Heart left ventricle (tissue), 16 donors: ENCODE data around the gene EPN2. TPM values are rescaled to one million over a fixed set of nuclear protein-coding genes. Genes with fewer than 3 reads are reported as not detected.

ENCODE experiments used
- ATAC-seq, 4 donors: fragments of 200-7000 bp; cut with Tn5 transposase; one replicate each; pipeline ENCODE4 v1.9.1; 2020 to 2022; ENCODE audit warnings: moderate library complexity in 4 of 4, mild to moderate bottlenecking in 3 of 4, moderate number of reproducible peaks in 1 of 4
- DNase-seq, 5 donors: peaks; one replicate each; pipeline ENCODE4 v3.0.0-alpha.2; 2020
- H3K27ac ChIP-seq, 12 donors: fragments of 200-600 bp; sonication (generic) in 4 of 12; one replicate each; pipeline versions ENCODE4 v1.5.0 to v1.8.0; 2016 to 2022; ENCODE audit warnings: mild to moderate bottlenecking in 2 of 12
- H3K27me3 ChIP-seq, 9 donors: fragments of 200-600 bp; sonication (generic) in 2 of 9; one replicate each; pipeline versions ENCODE4 v1.5.1 to v1.8.0; 2016 to 2022; ENCODE audit warnings: mild to moderate bottlenecking in 3 of 9
- H3K36me3 ChIP-seq, 9 donors: fragments of 200-600 bp; sonication (generic) in 2 of 9; one replicate each; pipeline versions ENCODE4 v1.5.0 to v1.8.0; 2018 to 2022; ENCODE audit warnings: mild to moderate bottlenecking in 2 of 9
- H3K4me1 ChIP-seq, 12 donors: fragments of 200-600 bp; sonication (generic) in 4 of 12; one replicate each; pipeline versions ENCODE4 v1.5.0 to v1.8.0; 2016 to 2022; ENCODE audit warnings: mild to moderate bottlenecking in 3 of 12
- H3K4me3 ChIP-seq, 12 donors: fragments of 200-600 bp; sonication (generic) in 4 of 12; one replicate each; pipeline versions ENCODE4 v1.5.0 to v1.8.0; 2017 to 2022; ENCODE audit warnings: mild to moderate bottlenecking in 9 of 12, moderate library complexity in 4 of 12
- H3K9me3 ChIP-seq, 12 donors: fragments of 200-600 bp; sonication (generic) in 4 of 12; one replicate each; pipeline versions ENCODE4 v1.5.0 to v1.8.0; 2016 to 2022; ENCODE audit warnings: mild to moderate bottlenecking in 1 of 12
- CTCF ChIP-seq, 12 donors: fragments of 200-600 bp; sonication (generic) in 4 of 12; IDR thresholded peaks; one replicate each; pipeline versions ENCODE4 v1.5.0 to v1.8.0; 2018 to 2022; ENCODE audit warnings: antibody characterized with exemption in 12 of 12, mild to moderate bottlenecking in 5 of 12
- POLR2A ChIP-seq, 2 donors: fragments of 450-650 bp; IDR thresholded peaks; one replicate each; pipeline ENCODE4 v1.6.1; 2017; ENCODE audit warnings: antibody characterized with exemption in 2 of 2, mild to moderate bottlenecking in 2 of 2, moderate library complexity in 2 of 2
- WGBS, 4 donors: extraction: QIAGEN DNeasy Blood & Tissue Kit in 2 of 4; methylation state at CpG; one replicate each; pipeline versions ENCODE4 v1.1.5 to v1.1.7; 2013 to 2018; 5-methylcytosine and 5-hydroxymethylcytosine counted together
- intact Hi-C, 10 donors: fragments of 100-400 bp; cut with DNase I; formaldehyde crosslinking; loops; one replicate each; pipeline versions ENCODE4 v1.11.1 to v1.14.2; 2022
- polyA plus RNA-seq, 2 donors: library from polyadenylated mRNA; stranded (reverse); fragments of 200-250 nt; gene quantifications; one replicate each; pipeline ENCODE4 v1.2.3, GENCODE V29; 2013
- total RNA-seq, 9 donors: library from RNA; depleted of rRNA in 2 of 9; stranded (reverse); fragments of >200 nt in 2 of 9; fragmentation: NEBNext Ultra II Directional in 3 of 9; extraction: Animal tissue kit (Norgen Biotek cat#: 25700) in 3 of 9; gene quantifications; one replicate each; pipeline versions ENCODE4 v1.1.0 to v1.2.4, GENCODE V29; 2016 to 2023
- donor health status: ischemic (EF 13 %, LVEDD 7.1; RV severe dilation, severe dysfunction).
- donor health status: healthy with polysubstance abuse.
- donor health status: DM: no; HTN: yes; CAD: no.
- donor health status: DM: no; HTN: no; CAD: no.
- donor health status: ischemic (EF 25% LVEDD 6.9; RV normal size, moderate dysfunction).
- donor health status: ischemic (EF 25% LVEDD 5.7; RV mildly dilated, moderate dysfunction).
- donor health status: healthy.
- donor health status: DM: yes; HTN: yes; CAD: no.
- donor health status: ischemic (EF 35%, LVEDD 5.7; RV mildly dilated, moderate dysfunction).
- donor health status: nonischemic (EF 11% LVEDD 7.7; RV severe dilation, severe dysfunction).
- donor health status: DM: yes; HTN: yes; CAD: no.
- donor health status: PGD.
- donor health status: ischemic (EF 29% LVEDD 5.4; RV normal size, mild dysfunction).
- donor health status: nonischemic (EF 23%, LVEDD 6.1; RV moderate dilation, normal function).

The EPN2 gene
- total and polyA plus RNA-seq, 11 donors: 26.4 to 114 (median 72.0) TPM

GRCh38 chr17:19363460-19364035, 126.4 kb downstream of the EPN2 start:
- intact Hi-C loops: loop anchor here (1.0 to 10.0 kb wide), 9 partner anchors 83 to 404 kb away; partner anchors contain the start of gene ALDH3A2 (in 2 of the 10)
- Histone ChIP-seq H3K4me3 (no peak overlapping the region), H3K9me3 (no peaks in the 10 kb centered on the region), H3K27ac (peak overlapping the region in 1 of 12 donors; percentile 73), H3K27me3 (peaks cover 0 to 2% (median 0%) of the 10 kb centered on the region in 9 donors), H3K4me1 (peaks cover 0 to 23% (median 12%) of the 10 kb centered on the region in 12 donors), H3K36me3 (no peaks in the 10 kb centered on the region)
- 45 to 62% (median 59%) methylated on average over 5 to 6 of the region's 6 CpGs for WGBS, 4 donors
- ATAC-seq (no peak), DNase-seq (peak in 2 of 5 donors; percentile 24 to 47)
- TF ChIP-seq CTCF (IDR thresholded peaks at IDR 0.05) (no peak), POLR2A (IDR thresholded peaks at IDR 0.05) (no peak)

- ATAC-seq: no peak
- no peak for TF ChIP-seq POLR2A (IDR thresholded peaks at IDR 0.05)
- no peak for TF ChIP-seq CTCF (IDR thresholded peaks at IDR 0.05)
- WGBS, 4 donors: 76 to 83% (median 81%) methylated on average over 11 to 14 of the region's 14 CpGs
- no peak overlapping the region for H3K4me3 ChIP-seq
- H3K9me3 ChIP-seq: no peaks in the 10 kb centered on the region
- H3K4me1 ChIP-seq: peaks cover 0 to 35% (median 15%) of the 10 kb centered on the region in 12 donors
- H3K36me3 ChIP-seq: no peaks in the 10 kb centered on the region
- H3K27ac ChIP-seq: no peak overlapping the region
- intact Hi-C loops: loop anchor here in 8 of 10 donors (5.0 to 10.0 kb wide), 6 partner anchors 82 to 402 kb away; partner anchors contain the start of gene ALDH3A2 (in 2 of the 8)
- H3K27me3 ChIP-seq: peaks cover 0 to 2% (median 0%) of the 10 kb centered on the region in 9 donors
- DNase-seq: peak in 1 of 5 donors; percentile 48
Observed at GRCh38 chr17:19364699-19365498, 127.7 kb downstream of the EPN2 start.

GRCh38 chr17:19365499-19365817, 128.3 kb downstream of the EPN2 start:
- 86 to 93% (median 91%) methylated on average over 4 of the region's 4 CpGs for WGBS, 4 donors
- TF ChIP-seq POLR2A (IDR thresholded peaks at IDR 0.05) (no peak), CTCF (IDR thresholded peaks at IDR 0.05) (no peak)
- Histone ChIP-seq H3K27me3 (peaks cover 0 to 2% (median 0%) of the 10 kb centered on the region in 9 donors), H3K9me3 (no peaks in the 10 kb centered on the region), H3K36me3 (no peaks in the 10 kb centered on the region), H3K27ac (no peak overlapping the region), H3K4me1 (peaks cover 0 to 41% (median 20%) of the 10 kb centered on the region in 12 donors), H3K4me3 (no peak overlapping the region)
- ATAC-seq (no peak), DNase-seq (no peak)
- intact Hi-C loops: loop anchor here in 4 of 10 donors (5.0 to 10.0 kb wide), 3 partner anchors 279 to 399 kb away; partner anchors contain the start of gene ALDH3A2 (in 2 of the 4)
